Endometrial microvascular endothelial cells (primary cell): Measurements from ENCODE around the gene ETNPPL. TPM values are rescaled to one million over a fixed set of nuclear protein-coding genes. Genes with fewer than 3 reads are reported as not detected.

Experiments used
- in situ Hi-C: cut with HindIII; loops from 2 replicates; pipeline ENCODE4 v1.10.0; 2017; ENCODE audit warnings: low sequenced_read_pairs, low pct_unique_long_range_greater_than_20kb; ENCODE audit errors: inconsistent ontology term
- total RNA-seq: library from RNA; depleted of rRNA; stranded (reverse); fragments of >200 nt; gene quantifications from one replicate; pipeline ENCODE4 v1.2.3, GENCODE V29; 2015; ENCODE audit errors: inconsistent ontology term

The ETNPPL gene
- total RNA-seq, 1 donor from 2014 or later, result not detected

DNA sequence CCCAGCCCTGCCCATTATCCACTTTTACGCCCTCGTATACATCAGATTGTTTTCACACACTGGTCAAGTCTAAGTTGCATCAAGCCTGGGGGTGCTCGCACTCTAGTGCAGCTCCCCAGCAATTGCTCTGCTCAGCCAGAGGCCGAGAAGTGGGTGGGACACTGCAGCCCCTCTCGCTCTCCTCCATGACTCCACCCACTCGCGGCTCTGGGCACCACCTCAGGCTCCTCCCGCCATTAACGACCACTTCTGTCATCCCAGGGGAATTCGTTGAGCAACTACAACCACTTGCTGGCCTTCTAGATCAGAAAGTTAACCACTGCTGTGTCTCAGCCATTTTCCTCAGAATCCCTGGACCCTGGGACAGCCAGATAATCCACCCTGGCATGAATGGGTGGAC lies 53.6 kb downstream of the ETNPPL start:
- in situ Hi-C loops, result no loop called here

DNA sequence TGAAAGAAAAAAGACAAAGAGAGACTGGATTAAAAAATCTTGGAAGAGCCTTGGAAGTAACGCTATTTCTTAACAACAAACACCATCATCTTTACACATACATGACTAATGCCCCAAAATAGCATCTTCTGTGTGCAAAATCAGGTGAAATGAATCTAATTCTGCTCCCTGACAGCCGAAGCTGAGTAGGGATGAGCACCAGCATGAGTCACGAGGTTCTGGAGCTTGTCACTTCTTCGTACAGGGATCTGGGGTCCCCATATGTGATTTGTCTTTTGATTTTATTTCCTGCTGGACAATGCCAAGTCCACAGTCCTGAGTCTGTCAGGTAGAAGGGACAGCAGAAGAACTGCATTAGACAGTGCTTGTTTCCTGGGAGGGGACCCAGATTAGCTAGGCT lies 56.6 kb downstream of the ETNPPL start:
- in situ Hi-C loops, result no loop called here

DNA sequence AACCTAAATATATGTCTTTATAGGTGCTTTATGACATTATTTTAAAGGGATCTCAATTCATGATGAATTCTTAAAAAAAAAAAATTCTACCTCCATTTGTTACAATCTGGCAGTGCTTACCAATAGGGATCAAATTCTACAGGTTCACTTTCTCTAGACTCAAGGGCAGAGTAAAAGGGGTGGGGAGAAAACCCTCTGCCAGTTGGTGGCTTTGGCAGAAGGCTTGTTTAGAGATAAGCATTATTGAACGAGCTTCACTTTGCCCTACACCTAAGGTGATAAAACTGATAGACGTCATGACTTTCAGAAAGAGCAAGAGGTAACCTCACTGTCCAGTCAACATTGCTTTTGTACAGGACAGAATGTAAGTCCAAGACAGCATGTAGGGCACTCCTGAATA lies 58.9 kb downstream of the ETNPPL start:
- in situ Hi-C loops, result no loop called here

DNA sequence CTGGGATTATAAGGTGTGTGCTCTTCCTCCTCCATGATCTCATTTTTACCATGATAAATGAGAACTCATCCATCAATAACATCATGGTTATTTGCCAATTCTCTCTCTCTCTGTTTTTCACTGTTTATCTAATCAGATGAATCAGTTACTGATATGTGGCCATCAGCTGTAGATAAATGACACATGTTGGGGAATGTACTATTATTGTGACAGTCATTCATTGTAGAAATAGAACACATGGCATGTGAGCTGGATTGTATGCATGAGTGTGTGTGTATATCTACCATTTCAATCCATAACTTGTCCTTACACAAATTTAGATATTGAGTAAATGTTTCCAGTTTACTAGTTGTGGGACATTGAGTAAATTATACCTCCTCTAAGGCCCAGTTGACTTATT lies 59.5 kb downstream of the ETNPPL start:
- in situ Hi-C loops, result no loop called here

DNA sequence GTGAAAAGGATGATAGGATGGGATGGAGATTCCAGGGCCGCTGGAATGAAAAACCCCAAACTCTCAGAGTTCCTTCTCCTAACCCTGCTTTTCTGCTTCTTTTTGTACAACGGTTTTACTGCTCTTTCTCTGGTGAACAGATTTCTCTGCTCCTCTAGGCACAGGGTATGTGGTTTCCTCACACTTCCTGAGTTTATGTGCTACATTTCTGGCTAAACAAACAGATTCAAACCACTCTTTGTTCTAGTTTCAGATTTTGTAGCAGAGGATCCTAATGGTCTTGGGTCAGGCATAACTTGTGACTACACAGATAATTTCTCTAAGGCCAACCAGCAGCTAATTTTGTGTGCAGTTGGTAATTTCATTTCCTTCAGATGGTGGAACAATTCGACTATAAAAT lies 59.9 kb downstream of the ETNPPL start:
- in situ Hi-C loops, result no loop called here

DNA sequence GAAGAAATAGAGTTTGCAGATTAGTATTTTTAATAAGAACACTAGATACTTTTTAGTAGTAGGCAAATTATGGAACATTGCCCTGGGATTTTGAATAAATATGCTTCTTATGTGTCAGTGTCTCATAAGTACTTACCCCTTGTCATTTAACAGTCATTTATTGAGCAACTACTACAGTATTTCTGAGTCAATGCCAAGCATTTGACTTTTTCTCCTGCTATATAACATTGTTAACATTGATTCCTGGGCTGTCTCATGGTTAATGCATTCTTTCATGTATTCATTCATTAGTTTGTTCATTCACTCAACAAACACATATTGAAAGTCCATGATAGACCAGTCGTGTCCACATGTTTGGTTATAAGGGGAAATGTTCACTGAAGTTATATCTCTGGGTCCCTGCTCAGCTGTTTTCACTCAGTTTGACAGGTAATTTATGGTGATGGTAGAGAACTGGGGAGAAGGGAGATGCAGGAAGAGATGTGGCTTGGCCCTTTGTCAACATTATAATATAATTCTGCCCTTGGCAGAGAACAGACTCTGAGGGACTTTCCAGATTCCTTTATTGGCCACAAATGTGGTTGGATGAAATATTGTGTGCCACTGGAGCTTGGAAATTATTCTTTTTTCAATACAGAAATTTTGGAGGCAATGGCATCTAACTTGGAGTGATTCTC lies 62.6 kb downstream of the ETNPPL start:
- in situ Hi-C loops, result no loop called here

DNA sequence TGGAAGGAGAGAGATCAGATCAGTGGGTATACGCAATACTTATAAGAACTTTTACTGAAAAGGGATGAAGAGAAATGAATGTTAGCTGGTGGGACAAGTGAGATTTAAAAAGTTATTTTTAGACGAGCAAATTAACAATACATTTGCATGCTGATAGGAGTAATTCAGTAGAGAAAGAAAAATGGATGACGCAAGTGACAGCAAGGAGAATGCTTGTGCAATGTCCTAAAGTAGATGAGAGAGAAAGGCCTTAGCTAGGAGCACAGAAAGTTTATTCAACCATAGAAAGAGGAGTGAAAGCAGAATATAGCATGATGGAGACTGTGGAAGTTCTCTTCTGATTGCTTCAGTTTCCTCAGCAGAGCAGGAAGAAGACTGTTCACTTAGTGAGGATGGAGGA lies 66.7 kb downstream of the ETNPPL start:
- in situ Hi-C loops, result no loop called here

DNA sequence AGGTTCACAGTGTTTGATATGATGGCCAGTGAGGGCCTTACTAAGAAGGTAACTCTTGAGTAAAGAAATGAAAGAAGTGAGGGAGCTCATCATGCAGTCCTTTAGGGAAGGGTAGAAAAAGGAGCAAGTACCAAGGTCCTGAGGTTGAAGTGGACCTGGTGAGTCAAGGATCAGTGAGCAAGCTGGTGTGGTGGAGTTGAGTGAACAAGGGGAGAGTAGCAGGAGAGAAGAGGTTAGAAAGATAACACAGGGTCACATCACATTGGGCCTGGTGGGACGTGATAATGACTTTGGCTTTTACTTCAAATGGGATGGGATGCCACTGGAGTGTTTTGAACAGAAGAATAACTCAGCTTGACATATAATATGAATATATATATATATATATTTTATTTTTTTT lies 67.8 kb downstream of the ETNPPL start:
- in situ Hi-C loops, result no loop called here

DNA sequence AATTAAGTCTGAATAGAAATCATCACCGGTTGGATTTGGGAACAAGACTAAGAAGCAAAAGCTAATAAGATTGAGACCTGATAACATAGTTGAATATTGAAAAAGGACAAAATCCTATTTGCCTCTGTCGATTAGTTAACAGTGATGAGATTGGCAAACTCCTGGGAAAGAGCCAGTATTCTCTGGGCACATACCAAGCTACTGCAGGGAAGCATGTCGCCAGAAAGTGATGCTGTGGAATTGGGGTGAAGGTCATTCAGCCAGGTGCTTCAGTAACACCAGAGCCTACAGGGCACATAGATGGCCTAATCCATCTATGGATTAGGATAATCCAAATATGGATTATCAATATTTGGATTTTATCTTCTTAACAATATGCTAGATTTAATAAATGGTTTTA lies 68.4 kb downstream of the ETNPPL start:
- in situ Hi-C loops, result no loop called here

DNA sequence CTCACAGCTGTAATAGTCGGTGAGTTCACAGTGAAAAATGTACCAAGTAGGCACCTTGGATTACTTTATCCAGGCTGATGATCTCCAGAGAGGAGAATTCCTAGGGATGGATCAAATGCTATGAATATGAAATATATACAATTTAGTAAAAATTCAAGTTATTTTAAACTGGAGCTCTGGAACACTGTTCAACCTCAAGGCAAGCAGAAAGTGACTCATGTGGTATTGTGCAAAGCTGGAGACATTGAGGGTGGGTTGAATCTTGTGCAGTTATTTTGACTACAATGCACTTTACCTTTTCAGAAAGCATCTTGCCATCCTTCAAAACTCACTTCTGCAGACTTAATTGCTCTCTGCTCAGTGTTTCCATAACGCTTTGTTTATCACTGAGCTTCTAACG lies 69.0 kb downstream of the ETNPPL start:
- in situ Hi-C loops, result no loop called here

DNA sequence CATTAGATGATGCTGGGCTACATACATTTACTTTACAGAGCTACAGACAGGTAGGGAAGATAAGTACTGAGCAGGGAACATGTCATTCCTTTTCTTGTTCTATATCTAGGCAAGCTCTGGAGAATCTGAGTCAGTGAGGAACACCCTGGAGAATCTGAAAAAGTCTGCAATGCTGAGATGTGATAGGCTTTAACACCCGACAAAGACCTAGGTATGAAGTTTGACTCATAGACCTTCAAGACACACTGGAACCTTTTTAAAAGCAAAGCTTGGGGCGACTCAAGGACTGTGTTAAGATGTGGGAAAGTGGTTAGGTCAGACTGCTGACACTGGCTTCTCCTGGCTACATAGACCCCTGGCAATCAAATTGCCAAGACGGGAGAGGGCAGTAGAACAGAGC lies 69.6 kb downstream of the ETNPPL start:
- in situ Hi-C loops, result no loop called here

Other genes starting within 250 kb of the ETNPPL start
- 618 TPM for gene RPL34, start 142.5 kb downstream of the ETNPPL start, total RNA-seq
- gene OSTC, start 112.5 kb downstream of the ETNPPL start, total RNA-seq, result 174 TPM